ENCODE results near the gene CMTM4.

DNA sequence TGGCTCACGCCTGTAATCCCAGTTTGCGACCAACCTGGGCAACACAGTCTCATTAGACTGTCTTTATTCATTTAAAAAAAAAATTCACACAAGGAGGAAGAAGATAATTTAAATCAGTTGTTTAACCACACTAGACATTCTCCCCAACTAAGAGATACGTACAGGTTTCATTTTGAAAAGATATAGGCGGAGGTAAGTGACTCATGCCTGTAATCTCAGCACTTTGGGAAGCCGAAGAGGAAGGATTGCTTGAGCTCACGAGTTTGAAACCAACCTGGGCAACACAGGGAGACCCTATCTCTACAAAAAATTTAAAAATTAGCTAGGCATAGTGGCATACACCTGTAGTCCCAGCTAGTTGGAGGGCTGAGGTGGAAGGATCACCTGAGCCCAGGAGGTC, 5.3 kb downstream of the CMTM4 start:
- TF ChIP-seq, protein P1, sequence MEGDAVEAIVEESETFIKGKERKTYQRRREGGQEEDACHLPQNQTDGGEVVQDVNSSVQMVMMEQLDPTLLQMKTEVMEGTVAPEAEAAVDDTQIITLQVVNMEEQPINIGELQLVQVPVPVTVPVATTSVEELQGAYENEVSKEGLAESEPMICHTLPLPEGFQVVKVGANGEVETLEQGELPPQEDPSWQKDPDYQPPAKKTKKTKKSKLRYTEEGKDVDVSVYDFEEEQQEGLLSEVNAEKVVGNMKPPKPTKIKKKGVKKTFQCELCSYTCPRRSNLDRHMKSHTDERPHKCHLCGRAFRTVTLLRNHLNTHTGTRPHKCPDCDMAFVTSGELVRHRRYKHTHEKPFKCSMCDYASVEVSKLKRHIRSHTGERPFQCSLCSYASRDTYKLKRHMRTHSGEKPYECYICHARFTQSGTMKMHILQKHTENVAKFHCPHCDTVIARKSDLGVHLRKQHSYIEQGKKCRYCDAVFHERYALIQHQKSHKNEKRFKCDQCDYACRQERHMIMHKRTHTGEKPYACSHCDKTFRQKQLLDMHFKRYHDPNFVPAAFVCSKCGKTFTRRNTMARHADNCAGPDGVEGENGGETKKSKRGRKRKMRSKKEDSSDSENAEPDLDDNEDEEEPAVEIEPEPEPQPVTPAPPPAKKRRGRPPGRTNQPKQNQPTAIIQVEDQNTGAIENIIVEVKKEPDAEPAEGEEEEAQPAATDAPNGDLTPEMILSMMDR (IDR thresholded peaks at IDR 0.05; ENCODE audit: insufficient read depth, low read length, poor library complexity, severe bottlenecking), result no peak
- TF ChIP-seq EZH2phosphoT487 (conservative IDR thresholded peaks at IDR 0.05; ENCODE audit: low read length), result no peak

Measured in SU-DHL-6 (cell line).